NCI-H2196 treated with DMSO at 0.1 percent for 48 hours (cell line): Measurements from ENCODE around the gene GGTLC2.
"Not testable (repeated sequence)": the region's sequence is repeated elsewhere in the genome, so short reads cannot be mapped to it uniquely, and the experiment has no call there.

Experiments
- DNase-seq: peaks from one replicate; lab custom pipeline; 2025; ENCODE audit not compliant: unreplicated experiment; lab: John Stamatoyannopoulos, UW

GGTLC2 gene

GRCh38 chr22:22667966-22668880 is 23.8 kb downstream of the GGTLC2 start:
- DNase-seq, result no peak

- DNase-seq, result no peak
Observed at GRCh38 chr22:22669093-22669492, 24.7 kb downstream of the GGTLC2 start.

GRCh38 chr22:22670076-22670795 is 25.8 kb downstream of the GGTLC2 start:
- DNase-seq, result no peak

- DNase-seq, result no peak
Observed at GRCh38 chr22:22671506-22671905, 27.1 kb downstream of the GGTLC2 start.

- no peak for DNase-seq
Observed at GRCh38 chr22:22673099-22673498, 28.7 kb downstream of the GGTLC2 start.

GRCh38 chr22:22673628-22674027 is 29.2 kb downstream of the GGTLC2 start:
- no peak for DNase-seq

- no peak for DNase-seq
Observed at GRCh38 chr22:22674467-22674866, 30.1 kb downstream of the GGTLC2 start.

GRCh38 chr22:22678970-22679369 is 34.6 kb downstream of the GGTLC2 start:
- no peak for DNase-seq

- no peak for DNase-seq
Observed at GRCh38 chr22:22680396-22680795, 36.0 kb downstream of the GGTLC2 start.

- no peak for DNase-seq
Observed at GRCh38 chr22:22681221-22681739, 36.9 kb downstream of the GGTLC2 start.

- DNase-seq, result no peak
Observed at GRCh38 chr22:22682196-22682595, 37.8 kb downstream of the GGTLC2 start.

- DNase-seq, result no peak
Observed at GRCh38 chr22:22682807-22683667, 38.6 kb downstream of the GGTLC2 start.

- no peak for DNase-seq
Observed at GRCh38 chr22:22683668-22684361, 39.4 kb downstream of the GGTLC2 start.

- DNase-seq, result no peak
Observed at GRCh38 chr22:22684580-22685561, 40.5 kb downstream of the GGTLC2 start.

- DNase-seq, result no peak
Observed at GRCh38 chr22:22685586-22685985, 41.2 kb downstream of the GGTLC2 start.

- not testable (repeated sequence) for DNase-seq
Observed at GRCh38 chr22:22686202-22687115, 42.0 kb downstream of the GGTLC2 start.

GRCh38 chr22:22687638-22688500 is 43.5 kb downstream of the GGTLC2 start:
- DNase-seq, result no peak
